Calu3 (cell line): ENCODE data around the gene IL17REL. TPM values are rescaled to one million over a fixed set of nuclear protein-coding genes. Genes with fewer than 3 reads are reported as not detected.

ENCODE experiments used
- BruUV-seq: library from RNA; stranded (reverse); fragments of 400-500 nt; replicated peaks from 2 replicates; lab custom pipeline; 2021; lab: Mats Ljungman, UMichigan
- CTCF ChIA-PET: fragments of 300-600 bp; sonication (Branson Sonifier 250); formaldehyde crosslinking; loops from one replicate; lab custom pipeline; 2022; ENCODE audit warnings: antibody characterized with exemption; lab: Charles Lee
- DNase-seq: peaks from one replicate; pipeline ENCODE4 v3.0.0; 2022
- H3K27ac Mint-ChIP-seq: one replicate; pipeline ENCODE4 v1.8.0; 2022; ENCODE audit warnings: mixed read lengths; ENCODE audit not compliant: unreplicated experiment
- H3K27me3 Mint-ChIP-seq: one replicate; pipeline ENCODE4 v1.8.0; 2022; ENCODE audit warnings: mixed read lengths; ENCODE audit not compliant: unreplicated experiment
- H3K36me3 Mint-ChIP-seq: one replicate; pipeline ENCODE4 v1.8.0; 2022; ENCODE audit warnings: mild to moderate bottlenecking, moderate library complexity, mixed read lengths; ENCODE audit not compliant: insufficient read depth, unreplicated experiment
- H3K4me1 Mint-ChIP-seq: one replicate; pipeline ENCODE4 v1.8.0; 2022; ENCODE audit warnings: mild to moderate bottlenecking, low read depth, mixed read lengths; ENCODE audit not compliant: unreplicated experiment
- H3K4me3 Mint-ChIP-seq: one replicate; pipeline ENCODE4 v1.8.0; 2022; ENCODE audit warnings: mild to moderate bottlenecking, low read depth, moderate library complexity, mixed read lengths; ENCODE audit not compliant: unreplicated experiment
- H3K9me3 Mint-ChIP-seq: one replicate; pipeline ENCODE4 v1.8.0; 2022; ENCODE audit warnings: low read depth, mixed read lengths; ENCODE audit not compliant: unreplicated experiment
- intact Hi-C: fragments of 100-400 bp; cut with micrococcal nuclease; formaldehyde crosslinking; loops from one replicate; pipeline ENCODE4 v1.10.0; 2022; ENCODE audit not compliant: unreplicated experiment
- total RNA-seq: library from RNA; stranded (reverse); gene quantifications from 2 replicates; pipeline ENCODE4 v1.2.3, GENCODE V29; 2022
- TF ChIP-seq, protein P1 (sequence below): fragments of 200-600 bp; IDR thresholded peaks from one replicate; pipeline ENCODE4 v1.8.0; 2022; ENCODE audit warnings: antibody characterized with exemption; ENCODE audit not compliant: unreplicated experiment

IL17REL gene
- total RNA-seq, 1 experiment from 2014 or later, result not detected

DNA sequence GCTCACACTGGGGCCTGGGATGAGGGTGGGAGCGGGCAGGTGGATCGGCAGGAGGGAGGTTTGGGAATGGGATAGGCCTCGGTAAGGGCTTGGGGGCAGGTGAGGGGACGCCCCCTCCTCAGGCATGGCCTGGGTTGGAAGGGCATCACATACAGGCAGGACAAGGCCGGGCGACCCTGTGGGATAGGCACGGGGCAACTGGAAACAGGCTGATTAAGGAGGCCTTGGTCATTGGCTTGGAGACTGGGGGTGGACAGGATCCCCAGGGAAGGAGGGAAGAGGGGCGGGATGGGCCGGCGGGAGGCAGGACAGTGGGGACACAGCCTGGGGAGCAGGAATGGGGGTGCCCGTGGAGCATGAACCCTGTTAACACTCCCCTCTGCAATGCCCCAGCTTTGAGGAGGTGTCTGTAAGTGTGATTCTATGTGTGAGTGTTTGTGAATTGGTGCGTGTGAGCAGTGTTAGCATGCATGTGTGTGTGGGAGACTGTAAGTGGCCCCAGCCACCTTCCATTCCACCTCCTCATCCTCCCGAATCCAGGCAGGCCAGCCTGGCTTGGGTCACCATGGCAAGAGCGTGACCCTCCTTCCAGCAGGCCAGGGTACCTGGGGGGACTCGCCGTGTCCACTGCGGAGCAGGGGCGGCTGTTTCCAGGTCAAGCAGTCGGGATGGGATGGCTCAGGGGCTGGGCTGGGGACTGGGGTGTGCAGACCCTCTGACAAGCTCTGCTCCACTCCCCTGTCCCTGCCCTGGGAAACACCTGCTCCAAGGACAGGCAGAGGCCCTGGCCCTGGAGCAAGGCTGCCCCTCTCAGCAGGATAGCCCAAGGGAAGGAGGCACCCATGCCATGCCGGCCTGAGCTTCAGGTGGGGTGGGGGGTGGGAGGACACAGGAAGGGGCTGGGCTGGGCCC lies 55.4 kb downstream of the IL17REL start:
- H3K27me3 Mint-ChIP-seq, result no peaks in the 10 kb centered on the region
- intact Hi-C loops, result no loop called here
- no peaks in the 10 kb centered on the region for H3K9me3 Mint-ChIP-seq
- no peak overlapping the region for H3K4me3 Mint-ChIP-seq
- peaks cover 34% of the 10 kb centered on the region for H3K4me1 Mint-ChIP-seq
- CTCF ChIA-PET, result no interaction called here
- BruUV-seq, result no TSS peak
- H3K36me3 Mint-ChIP-seq, result peaks cover 55% of the 10 kb centered on the region
- TF ChIP-seq, protein P1, sequence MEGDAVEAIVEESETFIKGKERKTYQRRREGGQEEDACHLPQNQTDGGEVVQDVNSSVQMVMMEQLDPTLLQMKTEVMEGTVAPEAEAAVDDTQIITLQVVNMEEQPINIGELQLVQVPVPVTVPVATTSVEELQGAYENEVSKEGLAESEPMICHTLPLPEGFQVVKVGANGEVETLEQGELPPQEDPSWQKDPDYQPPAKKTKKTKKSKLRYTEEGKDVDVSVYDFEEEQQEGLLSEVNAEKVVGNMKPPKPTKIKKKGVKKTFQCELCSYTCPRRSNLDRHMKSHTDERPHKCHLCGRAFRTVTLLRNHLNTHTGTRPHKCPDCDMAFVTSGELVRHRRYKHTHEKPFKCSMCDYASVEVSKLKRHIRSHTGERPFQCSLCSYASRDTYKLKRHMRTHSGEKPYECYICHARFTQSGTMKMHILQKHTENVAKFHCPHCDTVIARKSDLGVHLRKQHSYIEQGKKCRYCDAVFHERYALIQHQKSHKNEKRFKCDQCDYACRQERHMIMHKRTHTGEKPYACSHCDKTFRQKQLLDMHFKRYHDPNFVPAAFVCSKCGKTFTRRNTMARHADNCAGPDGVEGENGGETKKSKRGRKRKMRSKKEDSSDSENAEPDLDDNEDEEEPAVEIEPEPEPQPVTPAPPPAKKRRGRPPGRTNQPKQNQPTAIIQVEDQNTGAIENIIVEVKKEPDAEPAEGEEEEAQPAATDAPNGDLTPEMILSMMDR, result no peak
- no peak for DNase-seq
- no peak overlapping the region for H3K27ac Mint-ChIP-seq

DNA sequence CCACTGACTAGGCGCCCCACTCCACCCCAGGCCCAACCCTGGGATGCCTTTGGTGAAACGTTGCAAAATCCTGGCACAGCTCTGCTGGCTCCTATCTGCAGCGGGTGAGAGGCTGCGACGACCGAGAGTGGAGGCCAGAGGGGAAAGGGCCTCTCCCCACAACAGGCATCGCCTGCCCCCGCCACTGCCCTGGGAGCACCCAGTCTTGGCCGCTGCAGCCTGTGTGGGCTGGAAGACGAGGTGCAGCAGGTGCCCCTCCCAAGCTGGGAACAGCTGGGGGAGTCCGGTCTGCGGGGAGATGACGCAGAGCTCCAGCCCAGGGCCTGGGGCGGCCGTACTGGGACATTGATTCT lies 56.2 kb downstream of the IL17REL start:
- TF ChIP-seq, protein P1, result no peak
- intact Hi-C loops, result no loop called here
- no peak for DNase-seq
- H3K4me1 Mint-ChIP-seq, result peaks cover 36% of the 10 kb centered on the region
- peaks cover 55% of the 10 kb centered on the region for H3K36me3 Mint-ChIP-seq
- BruUV-seq, result no TSS peak
- H3K9me3 Mint-ChIP-seq, result no peaks in the 10 kb centered on the region
- H3K4me3 Mint-ChIP-seq, result no peak overlapping the region
- CTCF ChIA-PET, result no interaction called here
- H3K27me3 Mint-ChIP-seq, result no peaks in the 10 kb centered on the region
- H3K27ac Mint-ChIP-seq, result no peak overlapping the region

DNA sequence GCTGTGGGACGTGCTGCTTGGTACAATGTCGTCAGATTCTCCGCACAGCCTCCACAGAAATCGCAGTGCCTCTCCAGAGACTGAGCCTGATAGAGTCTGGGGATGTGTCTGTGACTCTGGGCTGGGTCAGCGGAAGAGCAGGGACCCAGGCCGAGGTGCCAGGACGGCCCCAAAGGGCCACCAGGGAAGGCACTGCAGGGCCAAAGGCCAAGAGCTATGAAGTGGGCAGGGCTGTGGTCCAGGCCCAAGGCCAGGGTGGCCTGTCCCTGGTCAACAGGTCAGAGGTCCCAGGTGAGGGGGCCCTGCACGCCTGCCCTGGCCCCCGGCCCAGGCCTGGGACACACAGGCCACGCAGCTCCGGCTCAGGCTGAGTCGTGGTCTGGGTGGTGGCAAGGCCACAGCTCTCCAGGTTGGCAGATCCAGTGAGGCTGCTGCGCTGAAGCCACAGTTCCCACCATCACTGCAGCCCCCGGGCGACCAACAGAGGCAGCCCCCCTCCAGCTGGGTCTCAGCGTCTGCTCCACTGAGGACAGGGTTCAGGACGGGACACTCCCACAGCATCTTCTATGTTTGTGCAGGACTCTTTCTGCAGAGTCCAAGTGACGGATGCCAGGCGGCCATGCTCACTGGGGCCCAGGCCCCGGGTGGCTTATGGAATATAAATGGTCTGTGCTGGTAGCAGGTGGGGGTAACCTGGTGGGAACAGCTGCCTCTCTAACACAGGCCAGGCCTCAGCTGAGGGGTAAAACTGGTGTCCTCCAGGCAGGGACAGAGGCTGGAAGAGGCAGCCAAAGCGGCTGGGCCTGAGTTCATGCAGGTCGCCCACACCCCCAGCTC lies 56.8 kb downstream of the IL17REL start:
- Mint-ChIP-seq H3K27ac (no peak overlapping the region), H3K4me3 (no peak overlapping the region), H3K9me3 (no peaks in the 10 kb centered on the region), H3K27me3 (no peaks in the 10 kb centered on the region), H3K36me3 (peaks cover 55% of the 10 kb centered on the region), H3K4me1 (peaks cover 36% of the 10 kb centered on the region)
- CTCF ChIA-PET, result no interaction called here
- no TSS peak for BruUV-seq
- no peak for DNase-seq
- TF ChIP-seq, protein P1, result no peak
- intact Hi-C loops, result no loop called here

DNA sequence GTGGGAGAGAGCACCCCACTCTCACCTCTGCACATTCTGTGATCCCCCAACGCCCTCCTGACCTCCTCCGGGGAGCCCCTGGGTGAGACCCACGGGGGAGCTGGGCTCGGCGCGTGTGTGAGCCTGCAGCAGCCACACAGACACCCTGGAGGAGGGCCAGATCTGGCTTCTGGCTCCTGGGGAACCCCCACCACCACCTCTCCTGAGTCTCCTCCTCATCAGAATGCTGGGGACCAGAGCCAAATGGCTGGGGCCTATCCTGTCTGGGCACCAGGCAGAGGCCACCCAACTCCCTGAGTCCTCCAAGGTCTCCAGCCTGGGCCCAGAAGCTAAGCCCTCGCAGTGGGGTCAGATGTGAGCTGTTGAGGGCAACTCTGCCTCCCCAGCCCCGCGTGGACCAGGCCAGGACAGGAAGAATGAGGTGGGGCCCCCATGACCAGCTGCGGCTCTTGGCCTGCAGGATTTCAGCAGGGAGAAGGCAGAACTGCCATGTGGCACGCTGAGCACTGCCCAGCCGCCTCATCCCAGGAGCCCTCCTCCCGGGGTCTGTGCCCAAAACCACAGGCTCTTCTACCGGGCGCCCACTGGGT lies 57.5 kb downstream of the IL17REL start:
- peaks cover 62% of the 10 kb centered on the region for H3K36me3 Mint-ChIP-seq
- BruUV-seq, result no TSS peak
- DNase-seq, result no peak
- TF ChIP-seq, protein P1, result no peak
- no peak overlapping the region for H3K4me3 Mint-ChIP-seq
- H3K9me3 Mint-ChIP-seq, result no peaks in the 10 kb centered on the region
- CTCF ChIA-PET, result no interaction called here
- H3K4me1 Mint-ChIP-seq, result peaks cover 36% of the 10 kb centered on the region
- intact Hi-C loops, result no loop called here
- no peaks in the 10 kb centered on the region for H3K27me3 Mint-ChIP-seq
- H3K27ac Mint-ChIP-seq, result no peak overlapping the region
